Hindlimb muscle (tissue), 1 donor: ENCODE data around the gene FAM177B. TPM values are rescaled to one million over a fixed set of nuclear protein-coding genes. Genes with fewer than 3 reads are reported as not detected.

Experiments used
- DNase-seq: peaks from one replicate; pipeline ENCODE4 v3.0.0-alpha.2; 2013
- polyA plus RNA-seq: library from polyadenylated mRNA; unstranded; fragments of 120-200 nt; gene quantifications from one replicate; pipeline ENCODE4 v1.2.1, GENCODE V29; 2013; ENCODE audit not compliant: insufficient read length

The FAM177B gene
- polyA plus RNA-seq, 1 donor = 0.41 TPM

DNA sequence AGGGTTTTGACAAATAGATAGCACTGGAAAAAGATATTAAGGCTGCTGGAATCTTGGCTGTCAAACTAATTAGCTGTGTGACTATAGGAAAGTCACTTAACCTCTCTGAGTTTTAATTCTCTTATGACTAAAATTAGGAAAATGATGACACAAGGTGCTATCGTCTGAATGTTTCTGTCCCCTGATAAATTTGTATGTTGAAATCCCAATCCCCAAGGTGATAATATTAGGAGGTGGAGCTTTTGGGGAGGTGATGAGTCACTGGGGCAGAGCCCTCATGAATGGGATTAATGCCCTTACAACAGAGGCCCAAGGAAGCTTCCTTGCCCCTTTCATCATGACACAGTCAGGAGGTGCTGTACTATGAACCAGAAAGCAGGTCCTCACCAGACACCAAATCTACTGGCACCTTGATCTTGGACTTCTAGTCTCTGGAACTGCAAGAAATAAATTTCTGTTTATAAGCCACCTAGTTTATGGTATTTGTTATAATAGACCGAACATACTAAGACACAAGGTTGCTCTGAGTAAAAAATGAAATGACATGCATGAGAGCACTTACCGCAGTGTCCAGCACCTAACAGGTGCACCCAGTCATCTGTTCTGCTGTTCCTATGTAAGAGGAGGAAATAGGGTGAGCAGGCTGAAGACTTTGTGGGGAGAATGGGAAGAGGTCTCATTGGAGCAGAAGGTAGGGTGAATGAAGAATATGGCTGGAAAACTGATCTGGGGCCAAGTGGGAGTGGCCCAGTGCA is 51.6 kb downstream of the FAM177B start:
- DNase-seq = no peak

DNA sequence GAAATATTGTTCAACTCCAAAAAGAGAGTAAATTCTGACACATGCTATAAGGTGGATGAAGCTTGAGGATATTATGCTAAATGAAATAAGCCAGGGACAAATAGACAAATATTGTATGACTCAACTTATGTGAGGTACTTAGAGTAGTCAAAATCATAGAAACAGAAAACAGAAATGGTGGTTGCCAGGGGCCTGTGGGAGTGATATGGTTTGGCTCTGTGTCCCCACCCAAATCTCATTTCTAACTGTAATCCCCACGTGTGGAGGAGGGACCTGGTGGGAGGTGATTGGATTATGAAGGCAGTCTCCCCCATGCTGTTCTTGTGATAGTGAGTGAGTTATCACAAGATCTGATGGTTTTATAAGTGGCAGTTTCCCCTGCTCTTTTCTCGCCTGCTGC is 53.1 kb downstream of the FAM177B start:
- no peak for DNase-seq

DNA sequence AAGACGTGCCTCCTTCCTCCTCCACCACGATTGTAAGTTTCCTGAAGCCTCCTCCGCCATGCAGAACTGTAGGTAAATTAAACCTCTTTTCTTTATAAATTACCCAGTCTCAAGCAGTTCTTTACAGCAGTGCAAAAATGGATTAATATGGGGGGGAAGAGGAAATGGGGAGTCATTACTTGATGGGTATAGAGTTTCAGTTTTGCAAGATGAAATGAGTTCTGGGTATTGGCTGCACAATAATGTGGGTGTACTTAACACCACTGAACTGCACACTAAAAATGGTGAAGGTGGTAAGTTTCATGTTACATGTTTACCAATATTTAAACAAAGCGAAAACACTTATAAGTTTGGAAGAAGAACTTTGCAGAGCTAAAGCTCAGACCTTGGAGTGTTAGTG is 53.5 kb downstream of the FAM177B start:
- no peak for DNase-seq

DNA sequence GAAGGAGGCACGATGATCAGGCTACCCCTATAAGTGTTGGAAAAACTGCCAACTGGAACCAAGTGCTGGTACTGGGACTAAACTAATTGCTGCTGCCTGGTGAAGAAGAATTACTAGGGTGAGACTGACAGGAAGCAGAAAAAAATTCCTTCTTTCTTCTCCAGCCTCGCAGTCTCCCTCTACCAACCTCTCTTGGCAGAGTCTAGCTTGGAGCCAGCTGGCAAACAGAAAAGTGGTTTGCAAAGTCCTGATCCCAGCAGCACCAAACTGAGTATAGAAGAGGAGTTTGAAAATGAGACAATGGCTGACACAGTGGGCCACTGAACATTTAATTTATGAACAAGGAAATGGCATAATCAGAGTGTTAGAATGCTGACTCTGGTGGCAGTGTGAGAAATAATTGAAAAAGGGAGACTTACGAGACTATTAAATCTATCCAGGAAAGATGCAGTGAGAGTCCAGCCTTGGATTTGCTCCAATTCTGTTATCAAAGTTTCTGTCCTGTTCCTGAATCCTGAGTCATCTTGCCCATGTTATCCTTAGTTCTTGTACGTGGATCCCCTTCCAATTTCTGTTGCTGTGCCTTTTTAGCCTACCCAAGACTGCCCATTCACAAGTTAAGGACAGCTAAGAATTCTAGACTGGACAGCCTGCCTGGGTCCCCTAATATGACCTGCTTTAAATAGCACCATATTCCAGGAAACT is 54.2 kb downstream of the FAM177B start:
- no peak for DNase-seq

DNA sequence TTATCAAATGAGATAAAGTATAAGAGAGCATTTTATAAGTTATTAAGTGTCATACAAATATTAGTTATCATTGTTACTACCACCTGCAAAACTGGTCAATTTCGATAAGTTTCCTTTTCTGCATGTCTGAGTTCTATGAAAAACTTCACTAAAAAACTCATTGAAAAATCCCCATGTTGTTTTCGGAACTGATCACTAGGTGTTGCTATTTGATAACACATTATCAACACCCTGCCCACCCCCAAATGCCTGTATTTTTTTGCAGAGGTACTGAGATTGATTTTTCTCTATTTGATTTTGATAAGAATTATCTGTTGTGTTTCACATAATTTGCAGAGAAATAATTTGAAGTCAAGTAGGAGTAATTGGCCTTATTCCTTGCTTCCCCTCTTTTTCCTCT is 55.7 kb downstream of the FAM177B start:
- DNase-seq = no peak

DNA sequence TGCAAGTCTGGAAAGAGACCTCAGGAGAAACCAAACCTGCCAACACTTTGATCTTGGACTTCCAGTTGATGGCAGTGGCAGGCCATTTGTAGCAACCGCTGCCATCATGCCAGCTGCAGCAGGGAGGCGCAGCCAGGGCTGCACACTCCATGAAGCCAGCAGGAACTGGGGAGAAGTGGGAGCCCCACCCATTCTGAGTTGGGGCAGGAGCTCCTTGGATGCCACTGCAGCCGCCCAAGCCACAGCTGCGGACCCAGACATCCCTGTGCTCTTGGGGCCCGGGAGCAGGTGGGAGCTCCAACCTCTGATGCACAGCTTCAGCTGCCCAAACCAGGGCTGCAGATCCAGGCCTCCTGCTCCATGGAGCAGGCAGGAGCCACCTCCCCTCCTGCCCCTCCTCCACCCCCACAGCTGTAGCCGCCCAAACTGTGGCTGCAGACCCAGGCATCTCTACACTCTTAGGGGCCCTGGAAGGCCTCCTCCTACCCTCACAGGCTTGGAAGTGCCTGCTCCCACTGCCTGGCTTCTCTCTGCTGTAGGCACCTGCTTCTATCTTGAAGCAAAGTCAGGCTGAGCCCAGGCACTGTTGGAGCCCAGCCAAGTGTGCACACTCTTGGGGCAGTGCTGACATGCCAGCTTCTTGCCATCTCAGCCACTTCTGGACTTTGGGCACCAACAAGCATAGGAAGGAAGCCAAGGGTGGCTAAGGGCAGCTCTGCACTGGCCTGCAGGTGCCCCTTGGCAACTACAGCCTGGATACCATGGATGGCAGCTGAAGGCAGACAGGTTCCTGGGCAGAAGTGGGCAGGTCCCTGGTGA is 57.9 kb downstream of the FAM177B start:
- DNase-seq = no peak

DNA sequence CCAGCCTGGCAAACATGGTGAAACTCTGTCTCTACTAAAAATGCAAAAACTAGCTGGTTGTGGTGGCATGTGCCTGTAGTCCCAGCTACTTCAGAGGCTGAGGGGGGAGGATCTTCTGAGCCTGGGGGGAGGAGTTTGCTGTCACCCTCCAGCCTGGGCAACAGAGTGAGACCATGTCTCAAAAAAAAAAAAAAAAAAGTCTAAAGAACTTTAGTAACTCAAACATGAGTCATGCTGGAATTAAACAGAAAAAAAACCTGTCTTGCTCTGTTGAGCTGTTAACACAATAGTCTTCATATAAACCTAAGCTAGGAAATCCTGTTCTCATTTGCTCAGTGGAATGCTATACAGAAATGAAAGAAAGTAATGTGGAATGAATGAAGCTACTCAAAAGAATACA is 61.1 kb downstream of the FAM177B start:
- no peak for DNase-seq

DNA sequence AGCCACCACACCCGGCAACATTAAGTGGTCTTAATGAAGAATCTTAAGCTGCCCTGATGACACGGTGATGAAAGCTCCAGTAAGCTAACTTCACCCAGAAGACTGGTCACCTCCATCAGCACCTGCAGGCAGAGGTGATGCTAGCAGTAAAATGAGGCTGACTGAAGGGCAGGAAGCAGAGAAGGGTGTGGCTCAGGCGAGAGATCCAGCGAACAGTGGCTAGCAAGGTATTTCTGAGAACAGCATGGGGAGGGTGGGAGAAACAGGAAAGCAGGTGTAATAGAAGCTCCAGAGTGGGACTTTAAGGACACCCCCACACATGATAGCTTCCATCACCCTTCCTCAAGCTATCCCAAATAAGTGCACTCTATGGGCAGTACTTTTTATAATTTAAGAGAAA is 62.0 kb downstream of the FAM177B start:
- no peak for DNase-seq

Other genes with a start within 250 kb of the FAM177B start
- gene HHIPL2, start 189.1 kb upstream of the FAM177B start, polyA plus RNA-seq = 0.22 TPM
- 8.6 TPM for gene TAF1A, start 147.3 kb upstream of the FAM177B start, polyA plus RNA-seq
- gene MIA3, start 119.1 kb upstream of the FAM177B start, polyA plus RNA-seq = 57.4 TPM
- gene AIDA, start 24.7 kb upstream of the FAM177B start, polyA plus RNA-seq = 47.9 TPM
- gene BROX, start 24.6 kb upstream of the FAM177B start, polyA plus RNA-seq = 23.5 TPM
- 9.7 TPM for gene DISP1, start 77.8 kb downstream of the FAM177B start, polyA plus RNA-seq